ENCODE measurements around the gene LRRK1.

Gene LRRK1

GRCh38 chr15:100987143-100987542, 68.0 kb downstream of the LRRK1 start:
- H3K36me3 ChIP-seq (ENCODE audit: control insufficient read depth in 1 of 2, insufficient read depth in 2 of 2, low read length in 2 of 2), result peaks cover 0 to 19% of the 10 kb centered on the region in 2 donors
- H3K27me3 ChIP-seq (ENCODE audit: control insufficient read depth in 1 of 2, insufficient read depth in 2 of 2, low read length in 2 of 2), result no peaks in the 10 kb centered on the region
- peak overlapping the region; percentile 1 for H3K27ac ChIP-seq (ENCODE audit: low read depth, low read length)
- no peak overlapping the region for H3K9ac ChIP-seq (ENCODE audit: low read depth in 1 of 2, low read length in 2 of 2)
- peaks cover 20 to 22% of the 10 kb centered on the region in 2 donors for H3K4me1 ChIP-seq (ENCODE audit: control insufficient read depth in 1 of 2, insufficient read depth in 2 of 2, low read length in 2 of 2)
- H3K4me3 ChIP-seq (ENCODE audit: low read depth in 1 of 2, low read length in 2 of 2), result no peak overlapping the region
- no peaks in the 10 kb centered on the region for H3K9me3 ChIP-seq (ENCODE audit: control insufficient read depth in 1 of 2, low read length in 2 of 2)

- Histone ChIP-seq H3K9ac (ENCODE audit: low read depth in 1 of 2, low read length in 2 of 2) (no peak overlapping the region), H3K9me3 (ENCODE audit: control insufficient read depth in 1 of 2, low read length in 2 of 2) (no peaks in the 10 kb centered on the region), H3K27me3 (ENCODE audit: control insufficient read depth in 1 of 2, insufficient read depth in 2 of 2, low read length in 2 of 2) (no peaks in the 10 kb centered on the region), H3K36me3 (ENCODE audit: control insufficient read depth in 1 of 2, insufficient read depth in 2 of 2, low read length in 2 of 2) (peaks cover 0 to 19% of the 10 kb centered on the region in 2 donors), H3K27ac (ENCODE audit: low read depth, low read length) (no peak overlapping the region), H3K4me3 (ENCODE audit: low read depth in 1 of 2, low read length in 2 of 2) (no peak overlapping the region), H3K4me1 (ENCODE audit: control insufficient read depth in 1 of 2, insufficient read depth in 2 of 2, low read length in 2 of 2) (peaks cover 20 to 22% of the 10 kb centered on the region in 2 donors)
These were observed 69.1 kb downstream of the LRRK1 start for GRCh38 chr15:100988297-100988696.

- no peak overlapping the region for H3K9ac ChIP-seq (ENCODE audit: low read depth in 1 of 2, low read length in 2 of 2)
- peaks cover 20 to 22% of the 10 kb centered on the region in 2 donors for H3K4me1 ChIP-seq (ENCODE audit: control insufficient read depth in 1 of 2, insufficient read depth in 2 of 2, low read length in 2 of 2)
- H3K4me3 ChIP-seq (ENCODE audit: low read depth in 1 of 2, low read length in 2 of 2), result no peak overlapping the region
- H3K27ac ChIP-seq (ENCODE audit: low read depth, low read length), result no peak overlapping the region
- peaks cover 0 to 15% of the 10 kb centered on the region in 2 donors for H3K36me3 ChIP-seq (ENCODE audit: control insufficient read depth in 1 of 2, insufficient read depth in 2 of 2, low read length in 2 of 2)
- no peaks in the 10 kb centered on the region for H3K27me3 ChIP-seq (ENCODE audit: control insufficient read depth in 1 of 2, insufficient read depth in 2 of 2, low read length in 2 of 2)
- no peaks in the 10 kb centered on the region for H3K9me3 ChIP-seq (ENCODE audit: control insufficient read depth in 1 of 2, low read length in 2 of 2)
These were observed 69.7 kb downstream of the LRRK1 start for GRCh38 chr15:100988857-100989256.

DNA sequence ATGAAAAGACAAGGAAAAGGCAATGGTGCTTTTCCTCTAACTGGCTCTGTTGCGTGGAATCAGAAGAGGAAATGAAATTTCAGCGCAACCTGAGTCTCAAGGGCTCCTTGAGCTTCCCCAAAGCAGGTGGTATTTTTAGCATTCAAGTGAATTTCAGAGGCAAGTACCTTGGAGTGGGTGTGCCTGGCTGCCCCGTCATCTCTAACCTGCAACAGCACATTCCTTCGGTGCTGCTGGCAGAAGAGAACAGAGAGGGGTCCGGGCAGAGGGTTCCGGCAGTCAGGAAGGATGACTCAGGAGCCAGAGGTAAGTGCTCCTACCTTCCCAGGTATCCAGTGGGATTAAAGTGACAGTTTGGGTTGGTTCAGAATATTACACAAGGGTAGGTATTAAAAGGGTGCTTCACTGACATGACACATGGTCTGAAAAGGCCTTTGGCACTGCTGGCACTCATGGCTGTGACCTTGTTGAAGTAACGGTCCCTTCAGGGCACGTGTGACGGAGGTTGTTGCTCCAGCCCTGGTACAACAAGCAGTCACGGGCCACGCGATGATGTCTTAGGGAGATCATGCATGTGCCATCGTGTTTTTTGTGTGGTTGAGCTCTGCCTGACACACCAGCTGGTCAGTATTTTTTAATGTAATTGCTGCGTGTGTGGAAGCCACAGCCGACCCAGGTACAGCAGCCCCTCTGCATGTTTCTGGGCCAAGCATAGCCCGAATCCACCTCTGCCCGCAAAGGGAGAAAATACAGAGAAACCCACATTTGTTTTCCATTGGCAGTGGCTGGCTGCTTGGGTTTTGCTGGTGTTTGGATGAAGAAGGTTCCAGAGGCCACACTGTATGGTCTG, 75.7 kb downstream of the LRRK1 start:
- Histone ChIP-seq H3K9ac (ENCODE audit: low read depth in 1 of 2, low read length in 2 of 2) (no peak overlapping the region), H3K36me3 (ENCODE audit: control insufficient read depth in 1 of 2, insufficient read depth in 2 of 2, low read length in 2 of 2) (peaks cover 4 to 5% of the 10 kb centered on the region in 2 donors), H3K27me3 (ENCODE audit: control insufficient read depth in 1 of 2, insufficient read depth in 2 of 2, low read length in 2 of 2) (no peaks in the 10 kb centered on the region), H3K27ac (ENCODE audit: low read depth, low read length) (no peak overlapping the region), H3K4me1 (ENCODE audit: control insufficient read depth in 1 of 2, insufficient read depth in 2 of 2, low read length in 2 of 2) (no peaks in the 10 kb centered on the region), H3K9me3 (ENCODE audit: control insufficient read depth in 1 of 2, low read length in 2 of 2) (no peaks in the 10 kb centered on the region), H3K4me3 (ENCODE audit: low read depth in 1 of 2, low read length in 2 of 2) (no peak overlapping the region)

- peaks cover 5 to 10% of the 10 kb centered on the region in 2 donors for H3K36me3 ChIP-seq (ENCODE audit: control insufficient read depth in 1 of 2, insufficient read depth in 2 of 2, low read length in 2 of 2)
- H3K27me3 ChIP-seq (ENCODE audit: control insufficient read depth in 1 of 2, insufficient read depth in 2 of 2, low read length in 2 of 2), result no peaks in the 10 kb centered on the region
- no peak overlapping the region for H3K27ac ChIP-seq (ENCODE audit: low read depth, low read length)
- H3K4me1 ChIP-seq (ENCODE audit: control insufficient read depth in 1 of 2, insufficient read depth in 2 of 2, low read length in 2 of 2), result no peaks in the 10 kb centered on the region
- H3K4me3 ChIP-seq (ENCODE audit: low read depth in 1 of 2, low read length in 2 of 2), result no peak overlapping the region
- H3K9me3 ChIP-seq (ENCODE audit: control insufficient read depth in 1 of 2, low read length in 2 of 2), result no peaks in the 10 kb centered on the region
- H3K9ac ChIP-seq (ENCODE audit: low read depth in 1 of 2, low read length in 2 of 2), result no peak overlapping the region
These were observed 76.6 kb downstream of the LRRK1 start for GRCh38 chr15:100995471-100996430.

DNA sequence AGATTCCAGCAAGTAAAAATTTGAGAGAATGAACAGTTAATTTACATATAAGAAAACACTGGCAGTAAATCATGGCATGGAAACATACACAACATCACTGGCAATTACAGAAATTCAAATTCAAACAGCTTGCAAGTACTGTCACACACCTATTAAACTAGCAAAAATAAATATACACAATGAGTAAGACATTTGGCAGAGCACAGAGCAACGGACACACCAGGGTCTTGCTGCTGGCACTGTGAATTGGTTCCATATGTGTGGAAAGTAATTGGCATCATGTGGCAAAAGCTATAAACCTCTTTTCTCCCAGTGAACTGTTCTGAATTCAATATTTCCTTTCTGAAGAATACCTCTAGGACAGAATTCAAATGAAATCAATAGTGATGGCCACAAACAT, 78.3 kb downstream of the LRRK1 start:
- Histone ChIP-seq H3K4me3 (ENCODE audit: low read depth in 1 of 2, low read length in 2 of 2) (no peak overlapping the region), H3K27ac (ENCODE audit: low read depth, low read length) (no peak overlapping the region), H3K4me1 (ENCODE audit: control insufficient read depth in 1 of 2, insufficient read depth in 2 of 2, low read length in 2 of 2) (no peaks in the 10 kb centered on the region), H3K9ac (ENCODE audit: low read depth in 1 of 2, low read length in 2 of 2) (no peak overlapping the region), H3K27me3 (ENCODE audit: control insufficient read depth in 1 of 2, insufficient read depth in 2 of 2, low read length in 2 of 2) (no peaks in the 10 kb centered on the region), H3K36me3 (ENCODE audit: control insufficient read depth in 1 of 2, insufficient read depth in 2 of 2, low read length in 2 of 2) (peaks cover 5 to 14% of the 10 kb centered on the region in 2 donors), H3K9me3 (ENCODE audit: control insufficient read depth in 1 of 2, low read length in 2 of 2) (no peaks in the 10 kb centered on the region)

DNA sequence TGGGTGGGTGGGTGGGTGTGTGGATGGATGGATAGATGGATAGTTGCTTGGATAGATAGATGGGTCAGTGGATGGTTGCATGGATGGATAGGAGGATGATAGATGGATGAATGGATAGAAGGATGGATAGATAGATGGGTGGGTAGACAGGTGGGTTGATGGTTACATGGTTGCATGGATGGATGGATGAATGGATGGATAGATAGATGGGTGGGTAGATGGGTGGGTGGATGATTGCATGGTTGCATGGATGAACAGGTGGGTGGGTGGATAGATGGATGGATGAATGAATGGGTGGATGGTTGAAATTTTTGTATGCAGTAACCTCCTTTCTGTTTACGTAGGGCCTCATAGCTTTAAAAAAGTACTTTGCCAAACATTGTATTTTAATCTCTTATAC, 79.5 kb downstream of the LRRK1 start:
- Histone ChIP-seq H3K4me3 (ENCODE audit: low read depth in 1 of 2, low read length in 2 of 2) (no peak overlapping the region), H3K4me1 (ENCODE audit: control insufficient read depth in 1 of 2, insufficient read depth in 2 of 2, low read length in 2 of 2) (no peaks in the 10 kb centered on the region), H3K9ac (ENCODE audit: low read depth in 1 of 2, low read length in 2 of 2) (no peak overlapping the region), H3K27ac (ENCODE audit: low read depth, low read length) (no peak overlapping the region), H3K27me3 (ENCODE audit: control insufficient read depth in 1 of 2, insufficient read depth in 2 of 2, low read length in 2 of 2) (no peaks in the 10 kb centered on the region), H3K36me3 (ENCODE audit: control insufficient read depth in 1 of 2, insufficient read depth in 2 of 2, low read length in 2 of 2) (peaks cover 5 to 14% of the 10 kb centered on the region in 2 donors), H3K9me3 (ENCODE audit: control insufficient read depth in 1 of 2, low read length in 2 of 2) (no peaks in the 10 kb centered on the region)

- H3K9ac ChIP-seq (ENCODE audit: low read depth in 1 of 2, low read length in 2 of 2), result no peak overlapping the region
- H3K4me1 ChIP-seq (ENCODE audit: control insufficient read depth in 1 of 2, insufficient read depth in 2 of 2, low read length in 2 of 2), result no peaks in the 10 kb centered on the region
- no peaks in the 10 kb centered on the region for H3K27me3 ChIP-seq (ENCODE audit: control insufficient read depth in 1 of 2, insufficient read depth in 2 of 2, low read length in 2 of 2)
- H3K36me3 ChIP-seq (ENCODE audit: control insufficient read depth in 1 of 2, insufficient read depth in 2 of 2, low read length in 2 of 2), result peaks cover 5 to 14% of the 10 kb centered on the region in 2 donors
- no peaks in the 10 kb centered on the region for H3K9me3 ChIP-seq (ENCODE audit: control insufficient read depth in 1 of 2, low read length in 2 of 2)
- no peak overlapping the region for H3K27ac ChIP-seq (ENCODE audit: low read depth, low read length)
- no peak overlapping the region for H3K4me3 ChIP-seq (ENCODE audit: low read depth in 1 of 2, low read length in 2 of 2)
These were observed 80.2 kb downstream of the LRRK1 start for GRCh38 chr15:100999369-100999768.

DNA sequence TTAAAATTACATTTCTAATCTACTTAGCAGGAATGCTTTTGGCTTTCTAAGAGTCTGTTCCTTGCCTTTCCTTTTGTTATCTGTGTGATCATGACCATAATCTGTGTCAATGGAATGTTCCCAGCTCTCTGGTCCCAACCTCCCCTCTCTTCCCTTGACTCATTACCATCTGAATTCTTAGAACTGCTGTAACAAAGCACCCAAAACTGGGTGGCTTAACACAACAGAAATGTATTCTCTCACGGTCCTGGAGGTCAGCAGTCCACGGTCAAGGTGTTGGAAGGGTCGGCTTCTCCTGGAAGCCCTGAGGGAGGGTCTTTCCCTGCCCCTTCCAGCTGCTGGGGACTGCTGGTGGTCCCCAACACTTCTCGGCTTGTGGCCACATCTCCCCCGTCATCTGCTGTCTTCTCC, 81.1 kb downstream of the LRRK1 start:
- Histone ChIP-seq H3K9me3 (ENCODE audit: control insufficient read depth in 1 of 2, low read length in 2 of 2) (peaks cover 0 to 3% of the 10 kb centered on the region in 2 donors), H3K27ac (ENCODE audit: low read depth, low read length) (no peak overlapping the region), H3K4me3 (ENCODE audit: low read depth in 1 of 2, low read length in 2 of 2) (no peak overlapping the region), H3K27me3 (ENCODE audit: control insufficient read depth in 1 of 2, insufficient read depth in 2 of 2, low read length in 2 of 2) (no peaks in the 10 kb centered on the region), H3K9ac (ENCODE audit: low read depth in 1 of 2, low read length in 2 of 2) (no peak overlapping the region), H3K4me1 (ENCODE audit: control insufficient read depth in 1 of 2, insufficient read depth in 2 of 2, low read length in 2 of 2) (no peaks in the 10 kb centered on the region), H3K36me3 (ENCODE audit: control insufficient read depth in 1 of 2, insufficient read depth in 2 of 2, low read length in 2 of 2) (peaks cover 0 to 9% of the 10 kb centered on the region in 2 donors)

DNA sequence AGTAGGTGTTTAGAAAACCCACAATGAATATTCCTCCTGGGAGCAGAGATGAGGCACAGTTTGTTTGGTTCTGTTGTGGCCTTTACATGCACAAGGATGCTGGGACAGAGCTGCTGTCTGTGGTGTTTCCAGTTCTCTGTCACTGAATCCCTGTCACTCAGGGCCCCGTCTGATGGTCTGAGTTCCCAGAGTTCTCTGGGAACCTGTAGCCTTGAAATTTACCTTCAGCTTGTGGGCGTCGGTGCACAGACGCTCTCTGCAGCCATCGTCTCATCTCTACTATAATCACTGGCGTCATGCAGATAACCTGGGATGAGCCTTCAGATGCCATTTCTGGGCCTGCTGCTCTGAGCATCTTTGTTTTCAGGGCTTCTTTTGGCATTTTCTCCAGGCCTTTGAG, 81.9 kb downstream of the LRRK1 start:
- Histone ChIP-seq H3K9me3 (ENCODE audit: control insufficient read depth in 1 of 2, low read length in 2 of 2) (peaks cover 0 to 6% of the 10 kb centered on the region in 2 donors), H3K4me1 (ENCODE audit: control insufficient read depth in 1 of 2, insufficient read depth in 2 of 2, low read length in 2 of 2) (no peaks in the 10 kb centered on the region), H3K4me3 (ENCODE audit: low read depth in 1 of 2, low read length in 2 of 2) (no peak overlapping the region), H3K36me3 (ENCODE audit: control insufficient read depth in 1 of 2, insufficient read depth in 2 of 2, low read length in 2 of 2) (peaks cover 0 to 9% of the 10 kb centered on the region in 2 donors), H3K27me3 (ENCODE audit: control insufficient read depth in 1 of 2, insufficient read depth in 2 of 2, low read length in 2 of 2) (no peaks in the 10 kb centered on the region), H3K27ac (ENCODE audit: low read depth, low read length) (no peak overlapping the region), H3K9ac (ENCODE audit: low read depth in 1 of 2, low read length in 2 of 2) (no peak overlapping the region)

Data from duodenal mucosa (tissue), 2 donors.